CD14-positive monocyte (primary cell): ENCODE results near the gene AFDN. TPM values are rescaled to one million over a fixed set of nuclear protein-coding genes. Genes with fewer than 3 reads are reported as not detected.

Experiments
- DNase-seq, 3 donors: peaks; one replicate each; pipeline ENCODE4 v3.0.0-alpha.2; 2011 to 2022
- H2AFZ ChIP-seq: 2 replicates; pipeline ENCODE4 v1.6.0; 2012; ENCODE audit warnings: mild to moderate bottlenecking, low read depth, low read length, inconsistent platforms; ENCODE audit not compliant: insufficient read depth, poor library complexity, severe bottlenecking
- H3K27ac ChIP-seq, 2 donors: 1 replicate in 1 of 2; 2 replicates in 1 of 2; pipeline ENCODE4 v1.5.1; 2012 to 2013; ENCODE audit warnings: low read length in 2 of 2, control low read depth in 1 of 2, inconsistent platforms in 1 of 2, low read depth in 1 of 2, mild to moderate bottlenecking in 1 of 2
- H3K27me3 ChIP-seq, 2 donors: one replicate each; pipeline versions ENCODE4 v1.6.0 to v1.6.1; 2011 to 2013; ENCODE audit warnings: low read length in 2 of 2; ENCODE audit not compliant: control insufficient read depth in 2 of 2, insufficient read depth in 2 of 2
- H3K36me3 ChIP-seq, 2 donors: replicated peaks in 1 of 2; 1 replicate in 1 of 2; 2 replicates in 1 of 2; pipeline versions ENCODE4 v1.5.1 to v1.6.1; 2012 to 2013; ENCODE audit warnings: low read length in 2 of 2, control low read depth in 1 of 2, inconsistent platforms in 1 of 2, mild to moderate bottlenecking in 1 of 2; ENCODE audit not compliant: insufficient read depth in 2 of 2, control insufficient read depth in 1 of 2
- H3K4me1 ChIP-seq, 2 donors: 1 replicate in 1 of 2; 2 replicates in 1 of 2; pipeline versions ENCODE4 v1.5.1 to v1.6.1; 2012 to 2013; ENCODE audit warnings: low read length in 2 of 2, control low read depth in 1 of 2, inconsistent platforms in 1 of 2, mild to moderate bottlenecking in 1 of 2, moderate library complexity in 1 of 2; ENCODE audit not compliant: insufficient read depth in 2 of 2, control insufficient read depth in 1 of 2
- H3K4me2 ChIP-seq: replicated peaks from 2 replicates; pipeline ENCODE3; 2012; ENCODE audit warnings: low read length, moderate library complexity, mild to moderate bottlenecking; ENCODE audit not compliant: poor library complexity, severe bottlenecking; ENCODE audit errors: extremely low read depth
- H3K4me3 ChIP-seq, 3 experiments: fragments of 200-600 bp in 1 of 3; sonication (generic) in 1 of 3; replicated peaks in 1 of 3; 1 replicate in 2 of 3; 2 replicates in 1 of 3; pipeline ENCODE4 v1.5.1; 2011 to 2013; ENCODE audit warnings: low read length in 3 of 3, mild to moderate bottlenecking in 3 of 3, control low read depth in 2 of 3, low read depth in 2 of 3, inconsistent platforms in 1 of 3, moderate library complexity in 1 of 3
- H3K79me2 ChIP-seq: 2 replicates; pipeline ENCODE4 v1.6.0; 2012; ENCODE audit warnings: mild to moderate bottlenecking, control low read depth, inconsistent platforms, low read length, moderate library complexity; ENCODE audit not compliant: insufficient read depth
- H3K9ac ChIP-seq: 2 replicates; pipeline ENCODE4 v1.6.0; 2017; ENCODE audit warnings: low read length, mild to moderate bottlenecking; ENCODE audit not compliant: insufficient read depth, poor library complexity, severe bottlenecking
- H3K9me3 ChIP-seq, 2 donors: replicated peaks in 1 of 2; 1 replicate in 1 of 2; 2 replicates in 1 of 2; pipeline versions ENCODE4 v1.5.1 to v1.6.1; 2012 to 2013; ENCODE audit warnings: low read length in 2 of 2, control low read depth in 1 of 2; ENCODE audit not compliant: control insufficient read depth in 1 of 2, insufficient read depth in 1 of 2
- H4K20me1 ChIP-seq: 2 replicates; pipeline ENCODE4 v1.6.0; 2012; ENCODE audit warnings: mild to moderate bottlenecking, low read length, control low read depth, moderate library complexity; ENCODE audit not compliant: insufficient read depth
- H3K27ac Mint-ChIP-seq, 7 donors: one replicate each; pipeline ENCODE4 v1.8.0; 2020; ENCODE audit warnings: mild to moderate bottlenecking in 7 of 7, mixed read lengths in 7 of 7, moderate library complexity in 6 of 7, inconsistent platforms in 2 of 7
- H3K27me3 Mint-ChIP-seq, 3 donors: one replicate each; pipeline ENCODE4 v1.8.0; 2021 to 2022; ENCODE audit warnings: low read depth in 3 of 3, mild to moderate bottlenecking in 3 of 3, mixed read lengths in 3 of 3, moderate library complexity in 3 of 3, inconsistent platforms in 1 of 3
- H3K36me3 Mint-ChIP-seq, 2 donors: one replicate each; pipeline ENCODE4 v1.8.0; 2020; ENCODE audit warnings: mixed read lengths in 2 of 2, inconsistent platforms in 1 of 2, mild to moderate bottlenecking in 1 of 2
- H3K4me1 Mint-ChIP-seq: one replicate; pipeline ENCODE4 v1.8.0; 2020; ENCODE audit warnings: mild to moderate bottlenecking, mixed read lengths
- H3K4me3 Mint-ChIP-seq, 2 donors: one replicate each; pipeline ENCODE4 v1.8.0; 2020; ENCODE audit warnings: mild to moderate bottlenecking in 2 of 2, mixed read lengths in 2 of 2, moderate library complexity in 1 of 2
- H3K9me3 Mint-ChIP-seq, 7 donors: one replicate each; pipeline ENCODE4 v1.8.0; 2020 to 2022; ENCODE audit warnings: mixed read lengths in 7 of 7, mild to moderate bottlenecking in 6 of 7, moderate library complexity in 6 of 7, inconsistent platforms in 2 of 7
- WGBS: methylation state at CpG from one replicate; pipeline ENCODE4 v1.1.5; 2013; ENCODE audit warnings: missing lambda C conversion rate; ENCODE audit not compliant: insufficient coverage; 5-methylcytosine and 5-hydroxymethylcytosine counted together
- intact Hi-C, 2 donors: fragments of 100-400 bp; cut with micrococcal nuclease; formaldehyde crosslinking; loops; one replicate each; pipeline versions ENCODE4 v1.15.0 to v1.15.1; 2023
- polyA plus RNA-seq, 3 donors: library from polyadenylated mRNA; depleted of rRNA in 1 of 3; unstranded in 2 of 3; stranded (reverse) in 1 of 3; fragments of 300-500 nt in 2 of 3; fragments of >200 nt in 1 of 3; fragmentation: Illumina TruSeq in 2 of 3; gene quantifications; 1 replicate in 2 of 3; 2 replicates in 1 of 3; pipeline ENCODE4 v1.2.3, GENCODE V29; 2012 to 2021
- TF ChIP-seq, protein P1 (sequence below): fragments of 200-600 bp; IDR thresholded peaks from one replicate; pipeline ENCODE4 v1.8.0; 2022; ENCODE audit warnings: antibody characterized with exemption, mild to moderate bottlenecking

Gene AFDN
- polyA plus RNA-seq, 3 donors = 0.03 to 1.5 TPM; not detected in 1

DNA sequence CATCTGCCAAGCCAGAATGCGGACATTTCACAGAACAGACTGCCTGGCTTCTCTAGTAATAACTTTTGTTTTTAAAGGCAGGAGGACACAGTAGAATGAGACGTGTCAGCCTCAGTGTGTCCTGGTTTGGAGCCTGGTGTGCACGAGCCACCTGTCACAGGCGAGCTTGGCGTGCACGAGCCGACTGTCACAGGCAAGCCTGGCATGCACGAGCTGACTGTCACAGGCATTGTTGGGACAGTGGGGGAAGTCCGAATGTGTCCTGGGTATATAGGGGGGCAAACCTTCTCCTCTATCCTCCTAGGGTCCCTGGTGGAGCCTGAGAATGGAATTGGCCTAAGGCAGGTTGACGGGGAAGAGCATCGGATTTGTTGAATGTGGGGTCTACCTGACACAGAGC is 178.2 kb downstream of the AFDN start:
- H3K27me3 Mint-ChIP-seq = peaks cover 3 to 8% (median 6%) of the 10 kb centered on the region in 3 donors
- Histone ChIP-seq H3K4me1 (no peaks in the 10 kb centered on the region), H3K4me3 (no peak overlapping the region), H3K27ac (no peak overlapping the region), H3K27me3 (no peaks in the 10 kb centered on the region), H3K4me2 (no peak overlapping the region), H3K36me3 (no peaks in the 10 kb centered on the region), H3K79me2 (no peaks in the 10 kb centered on the region), H2AFZ (no peak overlapping the region), H4K20me1 (no peaks in the 10 kb centered on the region), H3K9me3 (no peaks in the 10 kb centered on the region), H3K9ac (no peak overlapping the region)
- H3K27ac Mint-ChIP-seq = no peak overlapping the region
- TF ChIP-seq, protein P1, sequence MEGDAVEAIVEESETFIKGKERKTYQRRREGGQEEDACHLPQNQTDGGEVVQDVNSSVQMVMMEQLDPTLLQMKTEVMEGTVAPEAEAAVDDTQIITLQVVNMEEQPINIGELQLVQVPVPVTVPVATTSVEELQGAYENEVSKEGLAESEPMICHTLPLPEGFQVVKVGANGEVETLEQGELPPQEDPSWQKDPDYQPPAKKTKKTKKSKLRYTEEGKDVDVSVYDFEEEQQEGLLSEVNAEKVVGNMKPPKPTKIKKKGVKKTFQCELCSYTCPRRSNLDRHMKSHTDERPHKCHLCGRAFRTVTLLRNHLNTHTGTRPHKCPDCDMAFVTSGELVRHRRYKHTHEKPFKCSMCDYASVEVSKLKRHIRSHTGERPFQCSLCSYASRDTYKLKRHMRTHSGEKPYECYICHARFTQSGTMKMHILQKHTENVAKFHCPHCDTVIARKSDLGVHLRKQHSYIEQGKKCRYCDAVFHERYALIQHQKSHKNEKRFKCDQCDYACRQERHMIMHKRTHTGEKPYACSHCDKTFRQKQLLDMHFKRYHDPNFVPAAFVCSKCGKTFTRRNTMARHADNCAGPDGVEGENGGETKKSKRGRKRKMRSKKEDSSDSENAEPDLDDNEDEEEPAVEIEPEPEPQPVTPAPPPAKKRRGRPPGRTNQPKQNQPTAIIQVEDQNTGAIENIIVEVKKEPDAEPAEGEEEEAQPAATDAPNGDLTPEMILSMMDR = no peak
- H3K4me3 Mint-ChIP-seq = no peak overlapping the region
- peaks cover 4% of the 10 kb centered on the region for H3K4me1 Mint-ChIP-seq
- H3K36me3 Mint-ChIP-seq = no peaks in the 10 kb centered on the region
- peaks cover 3 to 5% (median 4%) of the 10 kb centered on the region in 7 donors for H3K9me3 Mint-ChIP-seq
- DNase-seq = no peak
- 100% methylated on average over 5 of the region's 11 CpGs for WGBS
- intact Hi-C loops = no loop called here

DNA sequence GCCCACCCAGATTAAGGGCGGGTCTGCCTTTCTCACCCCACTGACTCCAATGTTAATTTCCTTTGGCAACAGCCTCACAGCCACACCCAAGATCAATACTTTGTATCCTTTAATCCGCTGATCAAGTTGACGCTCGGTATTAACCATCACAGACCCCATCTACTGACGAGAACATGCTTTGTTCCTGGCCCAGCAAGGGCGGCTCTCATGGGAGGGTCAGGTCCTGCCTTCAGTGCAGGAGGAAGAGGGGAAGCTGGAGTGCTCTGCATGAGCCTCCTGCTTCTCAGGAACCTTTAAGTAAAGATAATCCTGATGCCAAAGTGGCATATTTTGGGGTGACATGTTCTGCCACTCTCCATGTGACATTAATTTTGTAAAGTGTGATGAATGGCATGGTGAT is 179.1 kb downstream of the AFDN start:
- no peak overlapping the region for H3K4me3 Mint-ChIP-seq
- no peaks in the 10 kb centered on the region for H3K36me3 ChIP-seq

More for the DNA sequence above, 179.1 kb downstream of the AFDN start:
- Mint-ChIP-seq H3K9me3 (peaks cover 5 to 10% (median 8%) of the 10 kb centered on the region in 7 donors), H3K4me1 (peaks cover 4% of the 10 kb centered on the region), H3K27me3 (peaks cover 3 to 8% (median 6%) of the 10 kb centered on the region in 3 donors), H3K36me3 (no peaks in the 10 kb centered on the region), H3K27ac (no peak overlapping the region)
- H3K27me3 ChIP-seq = no peaks in the 10 kb centered on the region
- H3K4me1 ChIP-seq = no peaks in the 10 kb centered on the region
- H4K20me1 ChIP-seq = no peaks in the 10 kb centered on the region
- TF ChIP-seq, protein P1 = no peak
- no peaks in the 10 kb centered on the region for H3K79me2 ChIP-seq
- no peak for DNase-seq
- no peak overlapping the region for H3K4me2 ChIP-seq
- H3K9ac ChIP-seq = no peak overlapping the region
- intact Hi-C loops = no loop called here
- H2AFZ ChIP-seq = no peak overlapping the region
- no peak overlapping the region for H3K4me3 ChIP-seq
- WGBS = 91% methylated on average over 3 of the region's 6 CpGs
- no peak overlapping the region for H3K27ac ChIP-seq
- peaks cover 0 to under 1% of the 10 kb centered on the region in 2 donors for H3K9me3 ChIP-seq
